ENCODE measurements around the gene SH2D4B. TPM values are rescaled to one million over a fixed set of nuclear protein-coding genes. Genes with fewer than 3 reads are reported as not detected.

The SH2D4B gene
- total RNA-seq, 1 experiment from 2014 or later, result 0.22 TPM

DNA sequence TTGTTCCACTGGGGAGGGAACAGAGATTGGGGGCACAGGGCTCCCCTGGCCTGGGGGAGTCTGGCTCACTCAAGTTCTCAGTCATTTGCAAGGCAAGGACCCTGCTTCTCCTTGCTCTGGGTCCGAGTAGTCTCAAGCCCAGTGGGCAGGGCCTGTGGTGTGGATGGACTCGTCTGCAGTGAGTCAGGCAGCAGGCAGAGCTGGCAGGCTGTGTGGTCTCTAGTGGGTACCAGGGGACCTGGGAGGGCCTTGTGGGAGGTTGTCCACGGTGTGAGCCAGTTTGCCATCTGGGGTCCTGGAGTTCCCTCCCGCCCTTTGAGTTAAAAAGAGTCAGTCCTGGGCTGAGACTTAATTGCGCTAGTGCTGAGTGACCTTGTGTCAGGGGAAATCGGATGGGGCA is 8.8 kb upstream of the SH2D4B start:
- H3K79me2 ChIP-seq (ENCODE audit: insufficient read depth, low read length), result no peaks in the 10 kb centered on the region
- no peak overlapping the region for H3K9ac ChIP-seq (ENCODE audit: low read length)
- H3K27me3 ChIP-seq (ENCODE audit: insufficient read depth, low read length), result no peaks in the 10 kb centered on the region
- no TSS peak for BruUV-seq (replicated peaks)
- ChIA-PET CTCF (no interaction called here), RAD21 (ENCODE audit: low non-redundant PET in 1 of 2, low total read pairs in 2 of 2, uncharacterized antibody in 2 of 2, unreplicated experiment in 2 of 2) (no interaction called here), POLR2A (no interaction called here)
- intact Hi-C loops (cut with micrococcal nuclease), result no loop called here
- no peaks in the 10 kb centered on the region for H4K20me1 ChIP-seq (ENCODE audit: insufficient read depth)
- ATAC-seq (no peak), DNase-seq (ENCODE audit: low read depth, low spot score) (no peak)
- no peaks in the 10 kb centered on the region for H3K36me3 ChIP-seq (ENCODE audit: control insufficient read depth in 1 of 2, insufficient read depth in 2 of 2, low read length in 2 of 2)
- no peak overlapping the region for H3K4me2 ChIP-seq (ENCODE audit: low read length)
- H2AFZ ChIP-seq (ENCODE audit: low read depth, low read length, poor library complexity, severe bottlenecking), result no peak overlapping the region
- peaks cover 0 to 4% of the 10 kb centered on the region in 2 experiments; a peak in 1 of 4 replicates for H3K4me1 ChIP-seq (ENCODE audit: control insufficient read depth in 1 of 2, insufficient read depth in 2 of 2, low read length in 2 of 2)
- no peak overlapping the region for H3K27ac ChIP-seq (ENCODE audit: low read depth, low read length)
- H3K4me3 ChIP-seq (replicated peaks in 1 of 2; ENCODE audit: low read depth in 1 of 2, low read length in 2 of 2), result no peak overlapping the region
- no peaks in the 10 kb centered on the region for H3K9me3 ChIP-seq (ENCODE audit: control insufficient read depth in 1 of 2, insufficient read depth in 1 of 2, low read depth in 1 of 2, low read length in 2 of 2)
- H3K9me2 ChIP-seq (ENCODE audit: insufficient read depth), result no peaks in the 10 kb centered on the region
- no peak for TF ChIP-seq ZFX (IDR thresholded peaks at IDR 0.05)
- TF ChIP-seq YY1 (IDR thresholded peaks at IDR 0.05; ENCODE audit: extremely low read depth, insufficient replicate concordance, low read depth, low read length), result no peak
- no peak for TF ChIP-seq CEBPB (IDR thresholded peaks at IDR 0.05; ENCODE audit: low read depth)
- no peak for TF ChIP-seq ELF1 (IDR thresholded peaks at IDR 0.05; ENCODE audit: borderline replicate concordance, low read depth)
- TF ChIP-seq SIN3A (IDR thresholded peaks at IDR 0.05; ENCODE audit: low read depth), result no peak
- no peak for TF ChIP-seq CBX3 (IDR thresholded peaks at IDR 0.05; ENCODE audit: low read depth)
- TF ChIP-seq EGR1 (IDR thresholded peaks at IDR 0.05; ENCODE audit: low read depth), result no peak
- no peak for TF ChIP-seq EZH2 (IDR thresholded peaks at IDR 0.05)
- TF ChIP-seq POLR2A (IDR thresholded peaks at IDR 0.05; ENCODE audit: borderline replicate concordance, extremely low read depth, insufficient read depth, insufficient read length), result no peak
- no peak for TF ChIP-seq JUND (IDR thresholded peaks at IDR 0.05)
- TF ChIP-seq EZH2phosphoT487 (IDR thresholded peaks at IDR 0.05; ENCODE audit: borderline replicate concordance), result no peak
- TF ChIP-seq, protein P1, sequence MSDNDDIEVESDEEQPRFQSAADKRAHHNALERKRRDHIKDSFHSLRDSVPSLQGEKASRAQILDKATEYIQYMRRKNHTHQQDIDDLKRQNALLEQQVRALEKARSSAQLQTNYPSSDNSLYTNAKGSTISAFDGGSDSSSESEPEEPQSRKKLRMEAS (IDR thresholded peaks at IDR 0.05), result no peak

DNA sequence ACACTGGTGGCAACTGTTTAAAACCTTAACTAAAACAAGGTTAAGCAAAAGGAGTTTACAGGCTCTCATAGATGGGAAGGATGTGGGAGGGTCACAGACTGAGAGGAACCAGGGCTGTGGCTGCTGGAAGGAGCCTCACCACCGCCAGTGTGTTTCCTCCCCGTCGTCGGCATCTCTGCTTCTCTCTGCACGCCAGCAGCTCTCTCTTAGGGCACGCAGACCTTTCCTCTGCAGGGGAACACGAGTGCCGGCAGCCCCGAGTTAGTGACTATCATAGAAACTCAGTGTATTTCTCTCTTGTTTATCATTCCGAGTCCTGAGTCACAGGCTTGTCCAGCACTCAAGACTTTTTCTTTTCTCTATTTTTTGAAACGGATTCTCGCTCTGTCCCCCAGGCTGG is 8.1 kb upstream of the SH2D4B start:
- ChIA-PET RAD21 (ENCODE audit: low non-redundant PET in 1 of 2, low total read pairs in 2 of 2, uncharacterized antibody in 2 of 2, unreplicated experiment in 2 of 2) (no interaction called here), CTCF (no interaction called here), POLR2A (no interaction called here)
- Histone ChIP-seq H2AFZ (ENCODE audit: low read depth, low read length, poor library complexity, severe bottlenecking) (no peak overlapping the region), H3K27ac (ENCODE audit: low read depth, low read length) (no peak overlapping the region), H3K36me3 (ENCODE audit: control insufficient read depth in 1 of 2, insufficient read depth in 2 of 2, low read length in 2 of 2) (no peaks in the 10 kb centered on the region), H3K4me1 (ENCODE audit: control insufficient read depth in 1 of 2, insufficient read depth in 2 of 2, low read length in 2 of 2) (peaks cover 0 to 4% of the 10 kb centered on the region in 2 experiments; a peak in 1 of 4 replicates), H3K9me3 (ENCODE audit: control insufficient read depth in 1 of 2, insufficient read depth in 1 of 2, low read depth in 1 of 2, low read length in 2 of 2) (no peaks in the 10 kb centered on the region), H3K4me2 (ENCODE audit: low read length) (no peak overlapping the region), H3K27me3 (ENCODE audit: insufficient read depth, low read length) (no peaks in the 10 kb centered on the region), H3K79me2 (ENCODE audit: insufficient read depth, low read length) (no peaks in the 10 kb centered on the region), H4K20me1 (ENCODE audit: insufficient read depth) (no peaks in the 10 kb centered on the region), H3K9me2 (ENCODE audit: insufficient read depth) (no peaks in the 10 kb centered on the region), H3K4me3 (replicated peaks in 1 of 2; ENCODE audit: low read depth in 1 of 2, low read length in 2 of 2) (no peak overlapping the region), H3K9ac (ENCODE audit: low read length) (no peak overlapping the region)
- ATAC-seq (no peak), DNase-seq (ENCODE audit: low read depth, low spot score) (no peak)
- intact Hi-C loops (cut with micrococcal nuclease), result loop anchor here (2.0 to 10.0 kb wide), 3 partner anchors 85 to 275 kb away; no protein-coding TSS in a partner anchor
- TF ChIP-seq, protein P2, sequence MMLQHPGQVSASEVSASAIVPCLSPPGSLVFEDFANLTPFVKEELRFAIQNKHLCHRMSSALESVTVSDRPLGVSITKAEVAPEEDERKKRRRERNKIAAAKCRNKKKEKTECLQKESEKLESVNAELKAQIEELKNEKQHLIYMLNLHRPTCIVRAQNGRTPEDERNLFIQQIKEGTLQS (IDR thresholded peaks at IDR 0.05), result no peak
- TF ChIP-seq TCF7L2 (IDR thresholded peaks at IDR 0.05; ENCODE audit: borderline replicate concordance, extremely low read depth, insufficient read depth, insufficient read length) (no peak), CEBPB (IDR thresholded peaks at IDR 0.05; ENCODE audit: low read depth) (no peak), SRF (IDR thresholded peaks at IDR 0.05; ENCODE audit: low read depth) (no peak), EZH2phosphoT487 (IDR thresholded peaks at IDR 0.05; ENCODE audit: borderline replicate concordance) (no peak)
- TF ChIP-seq, protein P3, sequence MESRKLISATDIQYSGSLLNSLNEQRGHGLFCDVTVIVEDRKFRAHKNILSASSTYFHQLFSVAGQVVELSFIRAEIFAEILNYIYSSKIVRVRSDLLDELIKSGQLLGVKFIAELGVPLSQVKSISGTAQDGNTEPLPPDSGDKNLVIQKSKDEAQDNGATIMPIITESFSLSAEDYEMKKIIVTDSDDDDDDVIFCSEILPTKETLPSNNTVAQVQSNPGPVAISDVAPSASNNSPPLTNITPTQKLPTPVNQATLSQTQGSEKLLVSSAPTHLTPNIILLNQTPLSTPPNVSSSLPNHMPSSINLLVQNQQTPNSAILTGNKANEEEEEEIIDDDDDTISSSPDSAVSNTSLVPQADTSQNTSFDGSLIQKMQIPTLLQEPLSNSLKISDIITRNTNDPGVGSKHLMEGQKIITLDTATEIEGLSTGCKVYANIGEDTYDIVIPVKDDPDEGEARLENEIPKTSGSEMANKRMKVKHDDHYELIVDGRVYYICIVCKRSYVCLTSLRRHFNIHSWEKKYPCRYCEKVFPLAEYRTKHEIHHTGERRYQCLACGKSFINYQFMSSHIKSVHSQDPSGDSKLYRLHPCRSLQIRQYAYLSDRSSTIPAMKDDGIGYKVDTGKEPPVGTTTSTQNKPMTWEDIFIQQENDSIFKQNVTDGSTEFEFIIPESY (IDR thresholded peaks at IDR 0.05; ENCODE audit: extremely low read depth, insufficient replicate concordance, low read length), result no peak
- no TSS peak for BruUV-seq (replicated peaks)
